MM.1S (cell line): ENCODE data around the gene DNAH8.
A peak's percentile ranks its signal among the peaks of the same experiment; 100 is the strongest.

Source experiments
- DNase-seq: peaks from one replicate; pipeline ENCODE4 v3.0.0-alpha.2; 2015
- H2AFZ ChIP-seq: fragments of 300-600 bp; sonication (generic); 2 replicates; pipeline ENCODE4 v1.6.0; 2016; ENCODE audit warnings: antibody characterized with exemption, low read length
- H3F3A ChIP-seq: fragments of 300-600 bp; sonication (generic); 2 replicates; pipeline ENCODE4 v1.6.1; 2016; ENCODE audit warnings: mild to moderate bottlenecking, antibody characterized with exemption, low read length, moderate library complexity, mixed read lengths; ENCODE audit not compliant: insufficient read depth
- H3K27ac ChIP-seq: fragments of 300-600 bp; sonication (generic); 2 replicates; pipeline ENCODE4 v1.5.1; 2016; ENCODE audit warnings: mild to moderate bottlenecking, low read length
- H3K27me3 ChIP-seq: fragments of 300-600 bp; sonication (generic); replicated peaks from 2 replicates; pipeline ENCODE4 v1.6.0; 2016; ENCODE audit warnings: low read length; ENCODE audit not compliant: insufficient read depth
- H3K36me3 ChIP-seq: fragments of 300-600 bp; sonication (generic); replicated peaks from 2 replicates; pipeline ENCODE4 v1.6.1; 2016; ENCODE audit warnings: mild to moderate bottlenecking, low read length, mixed read lengths; ENCODE audit not compliant: insufficient read depth
- H3K4me1 ChIP-seq: fragments of 300-600 bp; sonication (generic); 2 replicates; pipeline ENCODE4 v1.6.1; 2016; ENCODE audit warnings: low read length, mixed read lengths
- H3K4me2 ChIP-seq: fragments of 300-600 bp; sonication (generic); 2 replicates; pipeline ENCODE4 v1.6.0; 2016; ENCODE audit warnings: low read depth, low read length
- H3K4me3 ChIP-seq: fragments of 300-600 bp; sonication (generic); 2 replicates; pipeline ENCODE4 v1.5.1; 2016; ENCODE audit warnings: low read length, mixed read lengths
- H3K79me2 ChIP-seq: fragments of 300-600 bp; sonication (generic); 2 replicates; pipeline ENCODE4 v1.6.1; 2016; ENCODE audit warnings: mixed run types, low read length, mixed read lengths
- H3K9ac ChIP-seq: fragments of 300-600 bp; sonication (generic); 2 replicates; pipeline ENCODE4 v1.6.1; 2016; ENCODE audit warnings: low read length, mixed read lengths
- H3K9me2 ChIP-seq: fragments of 300-600 bp; sonication (generic); replicated peaks from 2 replicates; pipeline ENCODE4 v1.6.1; 2016; ENCODE audit warnings: mild to moderate bottlenecking, low read length, mixed read lengths; ENCODE audit not compliant: insufficient read depth
- H3K9me3 ChIP-seq: fragments of 300-600 bp; sonication (generic); replicated peaks from 2 replicates; pipeline ENCODE4 v1.6.1; 2016; ENCODE audit warnings: mild to moderate bottlenecking, low read length, mixed read lengths; ENCODE audit not compliant: insufficient read depth
- H4K20me1 ChIP-seq: fragments of 300-600 bp; sonication (generic); 2 replicates; pipeline ENCODE4 v1.6.1; 2016; ENCODE audit warnings: mild to moderate bottlenecking, low read length, moderate library complexity, mixed read lengths; ENCODE audit not compliant: insufficient read depth
- EZH2 ChIP-seq: fragments of 300-600 bp; sonication (generic); optimal IDR thresholded peaks from 2 replicates; pipeline ENCODE3; 2017; ENCODE audit warnings: low read depth, mild to moderate bottlenecking, antibody characterized with exemption, low read length, mixed read lengths
- EZH2phosphoT487 ChIP-seq: fragments of 300-600 bp; sonication (generic); IDR thresholded peaks from 2 replicates; pipeline ENCODE4 v1.6.1; 2018; ENCODE audit warnings: antibody characterized with exemption, low read length
- TF ChIP-seq, protein P1 (sequence below): fragments of 300-600 bp; sonication (generic); IDR thresholded peaks from 2 replicates; pipeline ENCODE4 v1.5.1; 2016; ENCODE audit warnings: antibody characterized with exemption, low read length, mixed read lengths

Gene DNAH8

GRCh38 chr6:38676236-38676973, 38.7 kb upstream of the DNAH8 start:
- no peak overlapping the region for H3K4me3 ChIP-seq
- H3K4me1 ChIP-seq = peaks cover 34% of the 10 kb centered on the region
- H3K27me3 ChIP-seq = no peaks in the 10 kb centered on the region
- peak overlapping the region; percentile 66; the same call in 1 of the 2 replicates for H3K27ac ChIP-seq
- H3K4me2 ChIP-seq = peak overlapping the region; percentile 55
- H3K79me2 ChIP-seq = no peaks in the 10 kb centered on the region
- H3K9me2 ChIP-seq = no peaks in the 10 kb centered on the region
- TF ChIP-seq, protein P1, sequence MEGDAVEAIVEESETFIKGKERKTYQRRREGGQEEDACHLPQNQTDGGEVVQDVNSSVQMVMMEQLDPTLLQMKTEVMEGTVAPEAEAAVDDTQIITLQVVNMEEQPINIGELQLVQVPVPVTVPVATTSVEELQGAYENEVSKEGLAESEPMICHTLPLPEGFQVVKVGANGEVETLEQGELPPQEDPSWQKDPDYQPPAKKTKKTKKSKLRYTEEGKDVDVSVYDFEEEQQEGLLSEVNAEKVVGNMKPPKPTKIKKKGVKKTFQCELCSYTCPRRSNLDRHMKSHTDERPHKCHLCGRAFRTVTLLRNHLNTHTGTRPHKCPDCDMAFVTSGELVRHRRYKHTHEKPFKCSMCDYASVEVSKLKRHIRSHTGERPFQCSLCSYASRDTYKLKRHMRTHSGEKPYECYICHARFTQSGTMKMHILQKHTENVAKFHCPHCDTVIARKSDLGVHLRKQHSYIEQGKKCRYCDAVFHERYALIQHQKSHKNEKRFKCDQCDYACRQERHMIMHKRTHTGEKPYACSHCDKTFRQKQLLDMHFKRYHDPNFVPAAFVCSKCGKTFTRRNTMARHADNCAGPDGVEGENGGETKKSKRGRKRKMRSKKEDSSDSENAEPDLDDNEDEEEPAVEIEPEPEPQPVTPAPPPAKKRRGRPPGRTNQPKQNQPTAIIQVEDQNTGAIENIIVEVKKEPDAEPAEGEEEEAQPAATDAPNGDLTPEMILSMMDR = no peak
- TF ChIP-seq EZH2phosphoT487 = no peak
- no peak for TF ChIP-seq EZH2
- no peak overlapping the region; the same call in 1 of the 2 replicates for H3K9ac ChIP-seq
- peak; percentile 34 for DNase-seq
- H3K9me3 ChIP-seq = no peaks in the 10 kb centered on the region
- no peaks in the 10 kb centered on the region for H3K36me3 ChIP-seq
- H3F3A ChIP-seq = peaks cover 27% of the 10 kb centered on the region
- H4K20me1 ChIP-seq = no peaks in the 10 kb centered on the region
- H2AFZ ChIP-seq = no peak overlapping the region

GRCh38 chr6:38676974-38677544, 38.1 kb upstream of the DNAH8 start:
- Histone ChIP-seq H3K27me3 (no peaks in the 10 kb centered on the region), H3K4me1 (peaks cover 34% of the 10 kb centered on the region), H3K36me3 (no peaks in the 10 kb centered on the region)

DNA sequence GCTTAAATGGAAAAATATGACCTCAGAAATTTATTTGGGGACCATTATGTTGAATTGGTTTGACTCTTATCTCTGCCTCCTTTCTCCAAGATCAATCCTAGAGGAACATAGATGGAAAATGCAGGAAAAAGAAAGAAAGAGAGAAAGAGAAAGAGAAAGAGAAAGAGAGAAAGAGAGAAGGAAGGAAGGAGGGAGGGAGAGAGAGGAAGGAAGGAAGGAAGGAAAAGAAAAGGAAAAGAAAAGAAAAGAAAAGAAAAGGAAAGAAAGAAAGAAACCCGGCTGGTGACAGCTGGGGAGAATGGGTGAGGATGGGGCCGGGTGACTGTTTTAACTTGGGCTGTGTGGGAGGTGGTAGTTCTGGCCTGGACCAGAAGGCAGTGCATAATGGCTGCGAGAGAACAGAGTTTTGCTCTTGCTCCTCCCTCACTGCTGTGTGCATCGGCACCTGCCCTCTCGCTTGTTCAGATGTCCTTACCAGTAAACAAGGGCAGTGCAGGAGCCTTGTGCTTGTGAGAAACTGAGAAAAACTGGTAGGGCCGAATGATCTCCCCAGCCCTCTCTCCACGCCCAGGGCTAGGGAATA, 36.8 kb upstream of the DNAH8 start:
- peaks cover 34% of the 10 kb centered on the region for H3K4me1 ChIP-seq
- DNase-seq = peak; percentile 67
- no peak overlapping the region for H3K4me3 ChIP-seq
- H3K9ac ChIP-seq = no peak overlapping the region
- peak overlapping the region; percentile 66; the same call in 1 of the 2 replicates for H3K27ac ChIP-seq
- no peaks in the 10 kb centered on the region for H3K79me2 ChIP-seq
- no peaks in the 10 kb centered on the region; the same call in 1 of the 2 replicates for H3K36me3 ChIP-seq
- peak overlapping the region; percentile 21; the same call in 1 of the 2 replicates for H2AFZ ChIP-seq
- TF ChIP-seq EZH2phosphoT487 = no peak
- TF ChIP-seq EZH2 = no peak
- TF ChIP-seq, protein P1 = no peak
- no peaks in the 10 kb centered on the region for H4K20me1 ChIP-seq
- H3K9me3 ChIP-seq = no peaks in the 10 kb centered on the region
- no peaks in the 10 kb centered on the region for H3K9me2 ChIP-seq
- peaks cover 27% of the 10 kb centered on the region for H3F3A ChIP-seq
- H3K4me2 ChIP-seq = peak overlapping the region; percentile 21
- H3K27me3 ChIP-seq = no peaks in the 10 kb centered on the region

More at GRCh38 chr6:38676974-38677544, 38.1 kb upstream of the DNAH8 start:
- Histone ChIP-seq H2AFZ (no peak overlapping the region), H3K4me3 (no peak overlapping the region), H3K27ac (peak overlapping the region; percentile 66), H3K9ac (no peak overlapping the region; the same call in 1 of the 2 replicates), H3K4me2 (peak overlapping the region; percentile 55; the same call in 1 of the 2 replicates), H3K9me2 (no peaks in the 10 kb centered on the region), H4K20me1 (no peaks in the 10 kb centered on the region), H3K79me2 (no peaks in the 10 kb centered on the region), H3F3A (peaks cover 27% of the 10 kb centered on the region), H3K9me3 (no peaks in the 10 kb centered on the region)
- TF ChIP-seq EZH2 (no peak), EZH2phosphoT487 (no peak)
- TF ChIP-seq, protein P1 = no peak
- no peak for DNase-seq
